Urothelium cell line (cell line): ENCODE results near the gene OR4D9.
"Not testable (repeated sequence)": the region's sequence is repeated elsewhere in the genome, so short reads cannot be mapped to it uniquely, and the experiment has no call there.

Experiments
- DNase-seq: peaks from one replicate; pipeline ENCODE4 v3.0.0; 2011; ENCODE audit warnings: low spot score, mixed read lengths
- FAIRE-seq: peaks from 2 replicates; lab custom pipeline; 2011; peaks lifted over from hg19 to GRCh38; lab: Jason Lieb, UNC

OR4D9 gene

GRCh38 chr11:59510941-59511589 is at the start of gene OR4D9:
OR4D9 (plus strand) TSS chr11:59511539; CDS start chr11:59514913, 3,374 bp downstream.
- FAIRE-seq = no peak
- DNase-seq = no peak

DNA sequence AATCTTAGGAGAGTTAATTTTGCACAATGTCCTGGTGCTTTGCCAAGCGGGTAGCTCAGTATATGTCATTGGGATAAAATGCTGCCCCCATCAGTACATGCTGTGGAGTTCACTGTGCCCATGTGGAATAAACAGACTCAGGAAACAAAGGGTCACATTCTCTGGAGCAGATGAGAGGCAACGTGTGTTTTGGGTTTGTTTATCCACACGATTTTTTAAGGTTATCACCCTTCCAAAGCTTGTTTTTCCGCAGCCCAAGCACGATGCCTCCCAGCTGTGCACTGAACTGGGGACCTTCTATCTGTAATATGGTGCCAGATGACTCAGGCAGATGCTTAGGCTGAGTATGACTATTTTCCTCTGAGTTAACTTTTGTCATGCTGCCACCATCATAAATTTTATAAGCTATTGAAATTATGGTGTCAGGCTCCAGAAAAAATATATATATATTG is 48.1 kb upstream of the OR4D9 start:
- FAIRE-seq (no peak), DNase-seq (peak; percentile 13)

DNA sequence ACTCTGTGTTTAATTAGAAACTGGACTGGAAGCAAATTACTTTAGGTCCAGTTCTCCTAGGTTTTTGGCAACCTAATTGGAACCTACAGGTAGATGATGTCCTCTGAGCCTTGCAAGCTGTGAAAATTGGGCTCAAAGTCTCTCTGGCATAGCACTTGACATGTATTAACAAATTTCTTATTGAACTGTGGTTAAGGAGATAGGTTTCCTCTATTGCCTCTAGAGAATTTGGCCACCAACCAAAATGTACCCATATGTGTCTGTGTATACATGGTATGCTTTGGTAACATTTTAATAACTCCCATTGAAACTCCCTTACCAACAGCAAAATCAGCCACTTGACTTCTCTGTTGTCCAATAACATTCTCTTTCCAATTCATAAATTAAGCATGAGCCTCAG is 38.3 kb upstream of the OR4D9 start, which contains the start of gene OR4D10:
OR4D10 (plus strand) TSS at position 301 of the 400 bp plus-strand sequence. CDS start 4,115 bp downstream, outside the sequence.
- FAIRE-seq (no peak), DNase-seq (no peak)

DNA sequence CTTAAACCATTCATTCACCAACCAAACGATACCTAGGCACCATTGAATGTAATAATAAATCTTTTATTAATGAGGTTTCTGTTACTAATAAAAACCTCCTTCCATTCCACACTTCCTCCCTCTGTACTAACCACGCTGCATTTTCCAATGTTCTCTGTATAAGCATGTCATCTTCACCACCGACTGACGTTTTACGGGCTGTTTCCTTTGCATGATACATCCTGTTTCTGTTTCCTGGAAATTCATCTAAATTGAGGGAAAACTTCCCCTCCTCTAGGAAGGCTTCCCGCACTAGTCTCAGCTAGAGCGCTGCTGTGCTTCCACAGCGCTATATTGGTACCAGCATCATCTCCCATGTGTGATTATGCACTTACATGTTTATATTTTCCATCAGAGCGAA is 36.2 kb upstream of the OR4D9 start:
- FAIRE-seq (no peak), DNase-seq (no peak)

DNA sequence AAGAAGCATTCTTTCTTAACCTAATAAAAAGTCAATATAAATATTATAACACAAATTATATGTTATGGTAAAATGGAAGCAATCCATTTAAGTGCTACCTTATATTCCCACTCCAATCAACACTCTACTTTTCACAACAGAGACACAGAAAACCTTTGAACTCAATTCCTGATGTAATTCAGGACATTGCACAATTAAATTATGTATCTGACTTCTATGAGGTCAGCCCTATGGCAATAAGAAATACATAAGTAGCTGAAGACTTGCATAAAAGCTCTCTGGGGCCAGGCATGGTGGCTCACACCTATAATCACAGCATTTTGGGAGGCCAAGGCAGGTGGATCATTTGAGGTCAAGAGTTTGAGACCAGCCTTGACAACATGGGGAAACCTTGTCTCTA is 31.4 kb upstream of the OR4D9 start:
- FAIRE-seq = no peak

DNA sequence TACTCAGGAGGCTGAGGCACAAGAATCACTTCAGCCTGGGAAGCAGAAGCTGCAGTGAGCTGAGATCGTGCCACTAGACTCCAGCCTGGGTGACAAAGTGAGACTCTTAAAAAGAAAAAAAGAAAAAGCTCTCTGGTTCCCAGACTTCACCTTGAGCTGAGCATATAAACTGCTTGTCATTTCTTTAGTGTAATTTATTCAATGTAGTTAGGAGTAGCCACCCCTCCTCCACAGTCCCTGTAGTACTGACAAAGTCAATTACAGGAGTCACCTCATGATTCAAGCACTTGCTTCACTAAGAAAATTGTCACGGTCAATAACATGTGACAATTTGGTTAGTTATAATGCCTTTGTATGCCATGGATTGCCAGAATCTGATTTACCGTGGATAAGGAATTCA is 31.0 kb upstream of the OR4D9 start:
- FAIRE-seq = no peak
- DNase-seq = no peak

More for the DNA sequence above, 31.4 kb upstream of the OR4D9 start:
- DNase-seq = no peak

GRCh38 chr11:59501931-59502330 is 9.4 kb upstream of the OR4D9 start:
- no peak for DNase-seq
- no peak for FAIRE-seq

- FAIRE-seq = no peak
Observed at GRCh38 chr11:59503276-59503675, 8.1 kb upstream of the OR4D9 start, which contains the start of gene OR4D11. OR4D11 (plus strand) TSS chr11:59503576; CDS start chr11:59503576, 0 bp downstream.

DNA sequence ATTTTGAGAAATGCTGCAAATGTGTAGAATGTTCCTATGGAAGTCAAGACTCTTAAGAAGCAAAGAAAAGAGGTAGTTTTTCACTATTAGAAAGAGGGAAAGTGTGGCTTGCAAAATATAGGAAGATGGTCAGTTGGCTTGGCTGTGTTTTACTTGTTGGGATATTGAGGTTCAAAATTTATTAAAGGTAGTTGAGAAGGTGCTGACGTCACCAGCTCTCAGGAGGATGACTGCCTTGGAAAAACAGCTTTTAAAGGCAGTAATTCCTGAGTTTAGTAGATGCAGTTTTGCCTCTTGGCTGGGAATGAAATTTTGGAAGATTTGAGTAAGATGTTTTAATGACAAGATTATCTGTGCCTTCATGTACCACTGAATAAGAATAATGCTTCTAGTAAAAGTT is 336 bp downstream of the OR4D9 start:
- no peak for FAIRE-seq
- DNase-seq = no peak

More at GRCh38 chr11:59503276-59503675, 8.1 kb upstream of the OR4D9 start, which contains the start of gene OR4D11:
- no peak for DNase-seq

DNA sequence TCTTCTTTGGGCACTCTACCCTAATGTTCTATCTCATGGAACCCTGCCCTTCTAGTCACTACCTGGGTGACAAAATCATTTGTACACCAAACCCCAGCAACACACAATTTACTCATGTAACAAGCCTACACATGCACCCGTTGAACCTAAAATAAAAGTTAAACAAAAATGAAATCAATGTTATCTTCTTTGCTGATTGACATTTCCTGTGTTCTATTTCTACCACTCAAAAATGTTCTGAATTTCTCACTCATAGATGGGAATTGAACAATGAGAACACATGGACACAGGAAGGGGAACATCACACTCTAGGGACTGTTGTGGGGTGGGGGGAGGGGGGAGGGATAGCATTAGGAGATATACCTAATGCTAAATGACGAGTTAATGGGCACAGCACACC is 8.8 kb downstream of the OR4D9 start:
- DNase-seq, FAIRE-seq: not testable (repeated sequence)

DNA sequence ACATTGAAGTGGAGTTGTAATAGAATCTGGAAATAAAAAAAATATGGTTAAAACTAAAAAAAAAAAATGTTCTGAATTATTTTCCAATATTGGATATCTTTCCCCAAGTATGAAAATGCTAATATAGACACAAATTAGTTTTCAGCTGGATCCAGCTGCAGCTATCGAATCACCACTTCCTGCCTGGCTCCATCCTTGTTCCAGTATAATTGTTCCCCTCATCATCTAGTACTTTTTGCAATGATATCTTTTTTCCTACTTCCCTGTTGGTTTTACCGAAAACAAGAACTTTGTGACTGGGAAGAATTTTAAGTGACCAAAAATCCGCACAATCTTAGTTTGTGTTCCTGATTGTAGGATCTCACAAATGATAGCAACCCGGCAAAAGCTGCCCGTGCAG is 9.4 kb downstream of the OR4D9 start:
- FAIRE-seq (no peak), DNase-seq (no peak)

GRCh38 chr11:59523541-59523940 is 12.2 kb downstream of the OR4D9 start:
- DNase-seq (no peak), FAIRE-seq (no peak)

- FAIRE-seq = no peak
- no peak for DNase-seq
Observed at GRCh38 chr11:59528711-59529110, 17.4 kb downstream of the OR4D9 start.

DNA sequence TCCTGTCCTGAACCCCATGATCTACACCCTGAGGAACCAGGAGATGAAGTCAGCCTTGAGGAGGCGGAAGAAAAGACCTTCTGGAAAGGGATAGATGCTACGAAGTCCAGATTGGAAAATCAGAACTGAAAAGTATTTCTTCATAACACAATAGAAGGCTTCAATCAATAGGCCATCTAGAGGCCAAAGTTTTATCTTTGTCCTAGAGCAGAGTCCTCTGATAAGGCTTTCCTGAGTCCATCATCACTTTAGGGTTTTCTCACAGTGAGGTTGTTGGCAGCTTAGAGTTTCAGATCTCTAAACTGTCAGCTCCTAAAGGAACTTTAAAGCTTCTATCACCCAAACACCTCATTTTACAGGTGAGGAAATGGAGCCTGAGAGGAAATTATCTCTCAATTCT is 21.3 kb downstream of the OR4D9 start:
- DNase-seq (no peak), FAIRE-seq (no peak)

GRCh38 chr11:59534676-59535075 is 23.3 kb downstream of the OR4D9 start:
- DNase-seq (no peak), FAIRE-seq (no peak)

DNA sequence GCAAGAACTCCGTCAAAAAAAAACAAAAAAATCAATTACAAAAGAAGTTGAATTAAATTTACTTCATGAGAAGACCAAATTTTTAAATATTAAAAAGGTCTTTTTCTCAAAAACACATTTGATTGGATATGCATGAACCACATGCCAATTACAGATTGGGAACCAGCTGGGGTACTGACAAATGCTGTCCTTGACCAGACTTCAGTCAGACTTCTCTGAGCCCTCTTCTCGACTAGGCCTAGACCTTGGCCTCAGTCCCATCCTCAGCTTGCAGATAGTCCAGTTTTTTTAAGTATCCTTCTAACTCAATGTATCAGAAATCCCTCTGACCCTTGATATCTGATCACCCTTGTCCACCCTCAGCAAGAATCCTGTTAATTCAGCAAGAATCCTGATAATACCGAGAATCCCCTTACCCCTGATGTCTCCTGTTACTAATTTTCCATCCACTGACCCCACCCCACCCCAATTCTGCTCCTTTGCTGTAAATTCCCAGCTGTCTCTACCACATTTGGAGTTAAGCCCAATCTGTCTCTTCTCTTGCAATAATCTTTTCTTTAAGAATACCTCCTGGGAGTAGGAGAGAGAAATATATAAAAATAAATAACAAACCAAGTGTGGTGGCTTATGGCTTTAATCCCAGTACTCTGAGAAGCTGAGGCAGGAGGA is 30.9 kb downstream of the OR4D9 start:
- FAIRE-seq (no peak), DNase-seq (no peak)

- FAIRE-seq, DNase-seq: not testable (repeated sequence)
Observed at GRCh38 chr11:59543713-59544112, 32.4 kb downstream of the OR4D9 start.

GRCh38 chr11:59544869-59545178 is 33.5 kb downstream of the OR4D9 start:
- FAIRE-seq = no peak
- DNase-seq = no peak

DNA sequence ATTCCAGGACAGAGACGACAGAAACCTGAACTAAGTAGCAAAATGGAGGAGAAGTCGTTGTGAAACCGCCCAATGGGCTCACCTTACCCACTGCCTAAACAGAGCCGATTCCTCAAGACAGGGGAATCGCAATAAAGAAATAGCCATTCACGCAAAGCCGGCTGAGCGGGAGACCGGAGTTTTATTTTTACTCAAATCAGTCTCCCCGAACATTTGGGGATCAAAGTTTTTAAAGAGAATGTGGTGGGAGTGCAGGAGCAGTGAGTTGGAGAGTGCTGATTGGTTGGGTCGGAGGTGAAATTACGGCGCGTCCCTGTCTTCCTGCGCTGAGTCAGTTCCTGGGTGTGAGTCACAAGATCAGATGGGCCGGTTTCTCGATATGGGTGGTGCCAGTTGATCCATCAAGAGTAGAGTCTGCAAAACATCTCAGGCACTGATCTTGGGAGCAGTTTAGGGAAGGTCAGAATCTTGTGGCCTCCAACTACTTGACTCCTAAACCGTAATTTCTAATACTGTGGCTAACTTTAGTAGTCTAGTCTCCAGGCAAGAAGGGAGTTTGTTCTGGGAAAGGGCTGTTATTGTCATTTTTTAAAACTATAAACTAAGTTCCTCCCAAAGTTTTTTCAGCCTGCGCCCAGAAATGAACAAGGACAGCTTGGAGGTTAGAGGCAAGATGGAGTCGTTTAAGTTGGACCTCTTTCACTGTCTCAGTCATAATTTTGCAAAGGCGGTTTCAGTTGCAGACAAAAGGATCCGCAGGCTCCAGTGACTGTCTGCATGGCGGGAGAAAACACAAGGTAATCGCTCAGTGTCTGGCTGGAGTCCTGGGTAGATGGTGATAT is 34.1 kb downstream of the OR4D9 start:
- no peak for FAIRE-seq
- DNase-seq = peak; percentile 84

- DNase-seq, FAIRE-seq: not testable (repeated sequence)
Observed at GRCh38 chr11:59547605-59548308, 36.4 kb downstream of the OR4D9 start.

- FAIRE-seq (no peak), DNase-seq (no peak)
Observed at GRCh38 chr11:59548309-59548656, 36.9 kb downstream of the OR4D9 start.
